ENCODE results near the gene CACTIN. TPM values are rescaled to one million over a fixed set of nuclear protein-coding genes. Genes with fewer than 3 reads are reported as not detected.
"Not testable (repeated sequence)": the region's sequence is repeated elsewhere in the genome, so short reads cannot be mapped to it uniquely, and the experiment has no call there.

CACTIN gene
- total RNA-seq, 1 donor from 2014 or later = 12.5 TPM

DNA sequence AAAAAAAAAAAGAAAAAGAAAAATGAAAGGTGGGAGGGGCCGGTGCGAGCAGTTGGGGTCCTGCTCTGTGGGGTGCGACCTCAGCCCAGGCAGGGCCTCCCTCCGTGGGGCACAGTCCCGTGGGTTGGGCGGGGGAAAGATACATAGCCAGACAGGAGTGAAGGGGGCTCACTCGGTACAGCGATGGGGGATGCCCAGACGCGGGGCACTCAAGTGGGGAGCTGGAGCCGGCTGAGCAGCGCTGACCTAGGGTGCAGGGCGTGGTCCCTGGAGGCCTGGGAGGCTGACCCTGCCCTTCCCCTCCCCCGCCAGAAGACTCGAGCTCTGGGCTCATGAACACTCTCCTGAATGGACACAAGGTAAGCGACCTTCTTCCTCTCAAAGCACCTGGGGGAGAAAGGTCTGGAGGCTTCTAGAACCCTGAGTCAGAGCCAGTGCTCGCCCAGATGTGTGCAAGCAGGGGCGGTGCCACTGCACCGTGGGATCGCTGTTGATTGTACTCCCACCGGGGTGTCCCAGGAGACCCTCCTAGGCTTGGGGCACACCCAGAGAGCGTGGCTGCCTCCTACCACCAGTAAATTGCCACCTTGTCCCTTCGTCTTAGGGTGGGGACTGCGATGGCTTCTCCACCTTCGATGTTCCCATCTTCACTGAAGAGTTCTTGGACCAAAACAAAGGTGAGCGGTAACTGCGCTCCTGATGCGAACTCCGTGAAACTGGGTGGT is 50.5 kb downstream of the CACTIN start:
- DNase-seq (ENCODE audit: low spot score) (no peak), ATAC-seq (no peak)

GRCh38 chr19:3575260-3575741 is 51.3 kb downstream of the CACTIN start:
- DNase-seq (ENCODE audit: low spot score) = no peak
- no peak for ATAC-seq

DNA sequence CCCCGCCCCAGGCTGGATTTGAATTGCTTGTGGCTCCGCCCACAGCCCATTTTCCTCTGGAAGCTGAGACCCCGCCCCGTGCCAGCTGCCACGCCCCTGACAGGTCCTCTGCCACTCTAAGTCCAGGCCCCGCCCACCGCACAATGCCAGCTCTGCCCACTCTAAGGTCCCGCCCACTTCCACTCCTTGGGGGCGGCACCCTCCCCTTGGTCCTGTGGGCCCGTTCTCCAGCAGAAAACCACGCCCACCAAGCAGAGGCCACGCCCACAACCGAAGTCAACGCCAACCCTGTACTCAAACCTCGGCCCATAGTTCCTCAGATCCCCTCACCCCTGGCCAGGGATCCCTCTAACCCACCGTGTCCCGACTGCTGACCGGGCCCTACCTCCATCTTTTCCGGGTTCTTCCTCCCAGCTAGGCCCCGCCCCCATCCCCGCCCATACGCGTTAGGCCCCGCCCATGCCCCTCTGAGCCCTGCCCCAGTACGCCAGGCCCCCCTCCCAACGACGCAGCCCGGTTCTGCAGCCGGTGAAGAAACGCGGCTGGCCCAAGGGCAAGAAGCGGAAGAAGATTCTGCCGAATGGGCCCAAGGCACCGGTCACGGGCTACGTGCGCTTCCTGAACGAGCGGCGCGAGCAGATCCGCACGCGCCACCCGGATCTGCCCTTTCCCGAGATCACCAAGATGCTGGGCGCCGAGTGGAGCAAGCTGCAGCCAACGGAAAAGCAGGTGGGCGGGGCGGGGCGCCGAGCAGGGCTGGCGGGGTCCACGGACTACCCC is 52.5 kb downstream of the CACTIN start:
- DNase-seq (ENCODE audit: low spot score) (peak; percentile 89), ATAC-seq (peak; percentile 56)

- DNase-seq (ENCODE audit: low spot score) (no peak), ATAC-seq (peak; percentile 9)
Measured at GRCh38 chr19:3573162-3573857, 53.3 kb downstream of the CACTIN start.

DNA sequence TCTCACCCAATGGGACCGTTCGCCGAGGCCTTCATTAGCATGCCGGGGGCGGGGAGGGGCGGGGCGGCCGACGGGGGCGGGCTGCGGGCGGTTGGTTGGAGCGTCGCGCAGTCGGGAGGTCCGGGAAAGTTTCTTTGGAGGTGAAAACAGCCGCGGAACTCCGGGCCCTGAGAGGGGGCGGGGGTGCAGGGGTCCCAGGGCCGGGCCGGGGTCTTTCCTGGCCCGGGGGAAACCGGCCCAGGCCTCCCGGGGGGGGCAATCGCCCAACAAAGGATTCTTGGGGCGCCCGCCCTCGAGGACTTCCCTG is 53.8 kb downstream of the CACTIN start, which contains the start of gene HMG20B:
HMG20B (plus strand) TSS at position 90 of the 307 bp plus-strand sequence. CDS start 366 bp downstream, outside the sequence.
- DNase-seq (ENCODE audit: low spot score) = no peak
- peak; percentile 3 for ATAC-seq

GRCh38 chr19:3572132-3572854 is 54.3 kb downstream of the CACTIN start:
- DNase-seq (ENCODE audit: low spot score) (peak; percentile 100), ATAC-seq (peak; percentile 92)

DNA sequence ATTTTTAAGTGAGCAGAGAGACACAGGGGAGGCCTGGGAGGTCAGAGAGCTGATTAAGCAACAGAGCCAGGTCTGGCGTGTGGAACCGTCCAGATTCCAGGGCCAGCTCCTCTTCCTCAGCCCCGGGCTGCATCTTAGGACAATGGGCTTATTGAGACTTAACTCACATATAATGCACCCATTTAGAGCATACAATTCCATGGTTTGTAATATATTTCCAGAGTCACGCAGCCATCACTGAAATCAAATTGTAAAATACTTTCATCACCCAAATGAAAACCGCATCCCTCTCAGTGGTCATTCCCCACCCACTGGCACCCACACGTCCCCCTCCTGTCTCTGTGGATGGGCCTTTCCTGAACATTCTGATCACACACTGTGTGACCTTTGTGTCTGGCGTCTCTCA is 56.0 kb downstream of the CACTIN start:
- no peak for ATAC-seq
- no peak for DNase-seq (ENCODE audit: low spot score)

- not testable (repeated sequence) for DNase-seq (ENCODE audit: low spot score); ATAC-seq
Measured at GRCh38 chr19:3570042-3570441, 56.5 kb downstream of the CACTIN start.

- ATAC-seq = no peak
- no peak for DNase-seq (ENCODE audit: low spot score)
Measured at GRCh38 chr19:3565139-3565538, 61.5 kb downstream of the CACTIN start.

- DNase-seq (ENCODE audit: low spot score) = no peak
- ATAC-seq = peak; percentile 20
Measured at GRCh38 chr19:3563709-3564524, 62.7 kb downstream of the CACTIN start.

Other genes starting within 250 kb of the CACTIN start
- gene SMIM24, start 146.3 kb downstream of the CACTIN start, total RNA-seq = 10.8 TPM
- not detected for gene SMIM44, start 143.3 kb downstream of the CACTIN start, total RNA-seq
- gene DOHH, start 126.1 kb downstream of the CACTIN start, total RNA-seq = 5.5 TPM
- gene FZR1, start 120.5 kb downstream of the CACTIN start, total RNA-seq = 27.4 TPM
- 1.9 TPM for gene TEKTIP1, start 87.6 kb downstream of the CACTIN start, total RNA-seq
- 33.9 TPM for gene MFSD12, start 69.2 kb downstream of the CACTIN start, total RNA-seq
- gene HMG20B, start 53.8 kb downstream of the CACTIN start, total RNA-seq = 44.2 TPM
- gene GIPC3, start 41.3 kb downstream of the CACTIN start, total RNA-seq = 0.75 TPM
- 4.4 TPM for gene TBXA2R, start 19.9 kb downstream of the CACTIN start, total RNA-seq
- gene PIP5K1C, start 73.7 kb upstream of the CACTIN start, total RNA-seq = 7.5 TPM
- 28.8 TPM for gene TJP3, start 81.6 kb upstream of the CACTIN start, total RNA-seq
- 18.6 TPM for gene APBA3, start 134.9 kb upstream of the CACTIN start, total RNA-seq
- 56.0 TPM for gene MRPL54, start 135.9 kb upstream of the CACTIN start, total RNA-seq
- gene RAX2, start 145.4 kb upstream of the CACTIN start, total RNA-seq = not detected
- 0.48 TPM for gene MATK, start 159.6 kb upstream of the CACTIN start, total RNA-seq
- not detected for gene ZFR2, start 242.2 kb upstream of the CACTIN start, total RNA-seq